ENCODE measurements around the gene YBX2.

The YBX2 gene

GRCh38 chr17:7241783-7242716 lies 52.4 kb downstream of the YBX2 start, which contains the start of gene GABARAP:
TSS of gene GABARAP (minus strand) at chr17:7242449. CDS start at chr17:7242330, 119 bp downstream.
- no peak for DNase-seq

DNA sequence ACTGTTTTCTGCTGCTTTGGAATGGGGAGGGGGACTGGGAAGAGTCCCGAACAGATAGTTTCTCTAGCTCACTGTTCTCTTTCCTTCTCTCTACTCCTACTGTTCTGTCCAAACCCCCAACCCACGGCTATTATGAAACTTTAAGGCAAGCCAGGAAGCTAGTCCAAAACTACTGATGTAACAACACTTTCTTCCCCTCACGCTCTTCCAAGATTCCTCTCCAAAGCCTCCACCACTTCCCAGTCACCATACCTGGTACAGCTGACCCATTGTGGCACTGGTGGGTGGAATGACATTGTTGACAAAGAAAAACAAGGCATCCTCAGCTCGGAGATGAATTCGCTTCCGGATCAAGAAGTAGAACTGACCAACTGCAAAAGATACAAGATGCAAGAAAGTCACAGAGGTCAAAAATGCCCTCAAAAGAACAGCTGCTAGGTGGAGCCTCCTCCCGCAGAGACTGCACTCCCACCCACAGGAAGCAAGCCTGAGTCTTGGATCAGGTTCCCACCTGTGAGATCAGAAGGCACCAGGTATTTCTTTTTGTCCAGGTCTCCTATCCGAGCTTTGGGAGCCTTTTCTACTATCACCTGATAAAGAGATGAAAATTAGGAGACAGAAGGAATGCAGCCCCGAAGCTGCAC lies 53.2 kb downstream of the YBX2 start:
- no peak for DNase-seq

DNA sequence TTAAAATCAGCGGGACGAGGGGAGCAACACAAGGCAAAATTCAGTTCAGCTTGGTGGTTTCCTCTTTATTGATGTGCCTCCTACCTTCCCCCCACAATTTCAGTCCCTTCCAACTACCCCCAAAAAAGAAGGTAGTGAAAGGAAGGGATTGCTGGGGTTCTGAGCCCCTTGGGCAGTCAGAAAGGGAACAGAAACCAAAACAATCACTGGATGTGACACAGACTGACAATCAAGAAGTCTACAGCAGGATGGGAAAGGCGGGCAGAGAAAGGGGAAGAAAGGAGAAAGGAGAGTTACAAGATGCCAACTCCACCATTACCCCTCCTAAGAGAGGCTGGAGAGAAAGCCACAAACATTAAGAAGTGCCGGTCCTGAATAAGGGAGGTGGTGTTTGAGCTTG lies 54.1 kb downstream of the YBX2 start:
- no peak for DNase-seq

- peak; percentile 86 for DNase-seq
These were observed 55.1 kb downstream of the YBX2 start, which contains the start of gene PHF23 for GRCh38 chr17:7239091-7240027. TSS of gene PHF23 (minus strand) at chr17:7239457. CDS start at chr17:7239279, 178 bp downstream.

- DNase-seq, result no peak
These were observed 55.9 kb downstream of the YBX2 start for GRCh38 chr17:7238420-7239090.

Measured in cortex of kidney (tissue), 1 donor.